GM19438 (cell line): ENCODE data around the gene ADGRD1.
"Not testable (repeated sequence)": the region's sequence is repeated elsewhere in the genome, so short reads cannot be mapped to it uniquely, and the experiment has no call there.

Experiments used
- ATAC-seq: cut with Tn5 transposase; IDR thresholded peaks from one replicate; pipeline ENCODE4 v1.9.1; 2021; ENCODE audit warnings: low read depth; ENCODE audit not compliant: unreplicated experiment

The ADGRD1 gene

GRCh38 chr12:130937063-130937462 lies 16.6 kb upstream of the ADGRD1 start:
- no peak for ATAC-seq

- not testable (repeated sequence) for ATAC-seq
These were observed 16.2 kb upstream of the ADGRD1 start for GRCh38 chr12:130937546-130937945.

DNA sequence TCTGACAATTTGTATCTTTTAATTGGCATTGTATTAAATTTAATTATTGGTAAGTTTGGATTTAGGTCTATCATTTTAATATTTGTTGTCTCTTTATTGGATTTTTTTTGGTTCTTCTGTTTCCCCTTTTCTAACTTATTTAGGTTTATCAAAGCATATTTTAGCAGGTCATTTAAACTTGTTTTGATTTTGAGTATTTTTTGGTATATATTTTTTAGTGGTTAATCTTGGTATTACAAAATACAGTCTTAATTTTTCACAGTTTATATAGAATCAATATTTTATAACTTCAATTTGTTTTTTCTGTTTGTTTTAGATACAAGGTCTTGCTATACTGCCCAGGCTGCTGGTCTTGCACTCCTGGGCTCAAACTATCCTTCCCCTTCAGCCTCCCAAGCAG lies 15.5 kb upstream of the ADGRD1 start:
- ATAC-seq = no peak

DNA sequence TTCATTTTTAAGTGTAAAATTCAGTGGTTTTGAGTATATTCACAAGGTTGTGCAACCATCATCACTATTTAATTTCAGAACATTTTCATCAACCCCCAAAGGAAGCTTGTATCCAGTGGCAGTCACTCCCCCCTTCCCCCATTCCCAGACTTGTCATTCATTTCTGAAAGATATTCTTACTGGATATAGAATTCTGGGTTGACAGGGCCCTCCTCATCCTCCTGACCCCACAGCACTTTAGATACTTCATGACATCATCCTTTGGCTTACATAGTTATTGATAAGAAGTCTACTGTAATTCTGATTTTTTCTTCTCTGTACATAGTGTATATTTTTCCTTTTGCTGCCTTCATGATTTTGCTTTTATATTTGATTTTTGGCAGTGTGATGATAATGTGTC lies 8.8 kb upstream of the ADGRD1 start:
- no peak for ATAC-seq

GRCh38 chr12:130945786-130946492 lies 7.8 kb upstream of the ADGRD1 start:
- ATAC-seq = no peak

- no peak for ATAC-seq
These were observed 6.6 kb upstream of the ADGRD1 start for GRCh38 chr12:130947028-130947613.

DNA sequence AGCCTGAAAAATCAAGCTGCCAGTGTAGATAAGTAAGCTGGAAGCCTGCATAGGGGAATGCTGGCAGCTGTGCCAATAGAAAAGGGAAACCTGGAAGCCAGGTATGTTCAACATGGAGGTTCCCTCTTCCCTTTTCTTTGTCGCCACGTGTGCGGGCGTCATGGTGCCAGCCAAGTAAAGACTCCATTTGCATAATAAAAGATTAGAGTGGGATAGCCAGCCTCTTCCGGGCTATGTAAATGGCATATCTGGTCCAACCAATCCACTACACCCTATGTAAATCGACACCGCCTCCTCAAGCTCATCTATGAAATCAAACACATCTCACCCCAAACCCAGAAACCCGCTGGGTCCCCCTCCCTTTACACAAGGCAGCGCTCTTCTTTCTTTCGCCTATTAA lies 5.6 kb upstream of the ADGRD1 start:
- ATAC-seq = no peak

- ATAC-seq = no peak
These were observed 5.0 kb upstream of the ADGRD1 start for GRCh38 chr12:130948751-130949150.

GRCh38 chr12:130949806-130950205 lies 3.9 kb upstream of the ADGRD1 start:
- ATAC-seq = no peak

- no peak for ATAC-seq
These were observed 2.1 kb upstream of the ADGRD1 start for GRCh38 chr12:130951636-130952035.

DNA sequence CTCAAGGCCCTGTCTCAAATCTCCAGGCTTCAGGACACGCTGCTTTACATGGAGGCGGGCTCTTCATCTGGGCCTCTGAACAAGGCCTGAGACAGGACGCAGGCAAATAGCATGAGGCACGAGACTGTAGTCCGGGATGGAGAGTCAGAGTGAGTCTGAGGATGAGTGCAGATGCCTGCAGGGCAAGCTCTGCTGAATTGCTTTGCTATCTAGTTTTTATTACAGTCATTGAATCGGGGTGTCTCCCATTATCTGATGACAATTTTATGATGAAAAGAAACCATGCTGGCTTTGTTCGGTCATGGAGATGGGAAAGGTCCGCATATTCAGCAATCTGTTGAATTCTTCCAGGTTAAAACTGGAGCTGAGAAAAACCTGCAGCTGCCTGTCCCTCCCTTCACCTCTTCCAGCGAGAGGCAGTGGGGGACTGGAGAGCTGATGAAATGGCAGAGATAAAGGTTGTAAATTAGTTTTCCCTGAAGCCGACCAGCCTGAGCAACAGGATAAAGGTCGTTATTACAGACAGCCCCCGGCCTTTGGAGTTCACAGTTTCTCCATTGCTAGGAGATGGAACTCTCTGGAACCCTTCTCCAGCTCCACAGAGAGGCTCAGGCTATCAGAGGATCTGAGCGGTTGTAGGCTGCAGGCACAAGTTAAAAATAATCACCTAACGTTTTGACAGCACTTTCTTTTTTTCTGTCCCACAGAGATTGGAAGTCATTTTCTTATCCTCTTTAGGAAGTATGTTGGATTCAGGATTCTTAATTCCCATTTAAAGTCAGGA lies 1.3 kb upstream of the ADGRD1 start:
- ATAC-seq = no peak

DNA sequence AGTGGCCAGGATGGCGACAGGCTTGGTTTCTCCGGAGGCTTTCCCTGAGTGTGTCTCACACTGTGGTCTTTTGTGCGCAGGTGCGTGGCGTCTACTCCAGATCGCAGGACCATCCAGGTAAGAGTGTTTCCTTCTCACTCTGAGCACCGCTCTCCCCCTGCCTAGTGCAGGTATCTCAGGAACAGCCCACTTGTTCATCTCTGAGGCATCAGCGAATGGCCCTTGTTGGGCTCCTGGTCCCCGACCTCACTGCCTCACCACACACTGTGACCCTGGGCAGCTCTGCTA lies 781 bp downstream of the ADGRD1 start:
- ATAC-seq = no peak

DNA sequence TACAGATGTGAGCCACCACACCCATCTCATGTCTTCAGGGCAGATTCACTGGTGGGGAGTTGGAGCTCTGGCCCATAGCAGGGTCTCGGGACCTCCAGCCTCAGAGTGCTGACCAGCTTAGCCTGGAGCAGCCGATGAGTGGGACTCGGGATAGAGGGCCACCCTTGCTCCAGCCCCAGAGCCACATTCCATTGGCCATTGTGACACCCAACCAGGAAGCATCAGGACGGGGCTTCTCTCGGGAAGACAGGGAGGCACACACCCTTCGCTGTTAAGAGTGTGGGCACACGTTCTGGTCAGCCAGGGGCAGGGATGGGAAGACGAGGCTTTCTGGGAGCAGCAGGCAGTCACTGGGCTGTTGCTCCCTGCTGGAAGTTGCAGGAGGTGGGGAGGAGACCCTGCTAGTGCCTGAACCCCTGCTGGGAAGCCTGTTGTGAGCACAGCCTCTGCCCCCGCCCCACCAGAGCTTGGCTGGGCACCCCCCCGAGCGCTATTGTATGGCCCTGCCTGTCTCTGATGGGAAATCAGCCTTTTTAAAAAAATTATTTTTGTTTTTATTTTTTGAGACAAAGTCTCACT lies 1.6 kb downstream of the ADGRD1 start:
- no peak for ATAC-seq

DNA sequence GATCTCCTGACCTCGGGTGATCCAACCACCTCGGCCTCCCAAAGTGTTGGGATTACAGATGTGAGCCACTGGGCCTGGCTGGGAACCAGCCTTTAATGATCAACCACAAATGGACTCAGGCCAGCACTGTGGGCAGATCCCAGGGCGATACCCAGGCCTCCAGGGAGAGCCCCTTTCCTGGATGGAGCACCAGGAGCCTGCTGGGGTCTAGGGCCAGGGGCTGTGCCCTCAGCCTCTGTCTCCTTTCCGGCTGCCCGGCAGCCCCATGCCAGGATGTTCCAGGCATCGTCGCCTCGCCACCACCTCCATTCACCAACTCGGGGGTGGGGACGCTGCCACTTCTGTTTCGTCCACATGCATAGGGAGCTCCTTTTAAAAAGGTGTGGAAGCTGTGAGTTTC lies 2.3 kb downstream of the ADGRD1 start:
- no peak for ATAC-seq

DNA sequence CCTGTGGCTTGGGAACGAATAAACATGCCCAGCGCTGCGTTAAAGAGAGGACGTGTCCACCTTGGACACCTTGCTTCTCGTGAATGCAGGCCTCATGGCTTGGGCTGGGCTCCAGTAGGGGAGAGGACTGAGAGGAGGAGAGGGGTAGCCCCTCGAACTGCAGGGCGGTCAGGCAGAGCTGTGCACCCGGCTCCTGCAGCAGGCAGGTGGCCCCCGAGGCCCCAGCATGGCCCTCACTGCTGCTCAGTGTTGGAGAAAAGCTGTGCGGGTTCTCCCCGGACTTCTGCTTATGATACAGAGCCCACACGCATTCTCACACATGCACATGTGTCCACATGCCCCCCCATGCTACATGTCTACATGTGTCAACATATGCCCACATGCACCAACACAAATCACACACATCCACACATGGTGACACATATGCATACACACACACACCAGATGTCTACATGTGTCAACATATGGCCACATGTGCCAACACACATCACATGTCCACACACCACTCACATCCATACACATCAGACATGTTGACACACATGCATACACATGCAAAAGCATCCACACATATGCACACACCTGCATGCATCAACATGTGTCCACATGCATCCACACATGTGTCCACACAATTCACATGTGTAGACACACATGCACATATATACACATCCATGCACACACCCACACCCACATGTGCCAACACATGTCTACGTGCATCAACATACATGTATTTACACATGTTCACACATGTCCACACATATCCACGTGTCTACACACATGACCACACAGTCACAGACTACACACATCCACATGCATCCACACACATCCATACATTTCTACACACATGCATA lies 3.0 kb downstream of the ADGRD1 start:
- no peak for ATAC-seq

DNA sequence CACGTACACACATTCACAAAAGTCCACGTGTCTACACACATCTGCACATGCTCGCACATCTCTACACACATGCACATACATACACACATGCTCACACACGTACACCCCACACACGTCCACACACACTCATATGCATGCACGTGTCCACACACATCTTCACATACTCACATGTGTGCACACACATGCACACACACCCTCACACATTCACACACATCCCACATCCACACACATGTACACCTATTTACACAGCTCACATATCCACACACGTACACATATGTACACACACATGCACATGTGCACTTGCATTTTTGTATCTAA lies 3.6 kb downstream of the ADGRD1 start:
- ATAC-seq = no peak

DNA sequence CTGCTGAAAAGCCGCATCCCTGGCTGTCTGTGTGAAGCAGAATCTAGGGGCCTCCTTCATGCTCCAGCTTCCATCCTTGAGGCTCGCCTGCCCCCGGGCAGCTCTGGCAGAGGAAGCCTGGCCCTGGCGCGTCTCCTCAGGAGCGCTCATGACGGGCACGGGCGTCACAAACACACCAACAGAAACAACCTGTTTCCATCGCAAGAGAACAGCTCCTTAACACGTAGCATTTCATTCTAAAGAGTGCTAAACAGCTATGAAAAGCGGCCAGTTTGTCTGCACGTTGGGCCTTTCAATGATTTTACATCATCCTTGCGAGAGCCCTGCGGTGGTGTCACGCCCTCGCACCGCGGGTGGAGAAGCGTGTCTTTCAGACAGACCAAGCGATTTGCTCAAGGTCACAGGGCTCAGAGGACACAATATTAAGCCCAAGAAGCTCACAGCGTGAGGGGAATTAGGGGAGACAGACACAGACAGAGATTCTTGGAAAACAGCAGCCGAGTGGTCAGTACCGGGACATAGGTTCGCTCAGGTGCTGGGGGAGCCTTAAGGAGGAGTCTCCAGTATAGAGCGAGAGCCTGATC lies 4.9 kb downstream of the ADGRD1 start:
- ATAC-seq = no peak

GRCh38 chr12:130959632-130960031 lies 5.9 kb downstream of the ADGRD1 start:
- no peak for ATAC-seq

DNA sequence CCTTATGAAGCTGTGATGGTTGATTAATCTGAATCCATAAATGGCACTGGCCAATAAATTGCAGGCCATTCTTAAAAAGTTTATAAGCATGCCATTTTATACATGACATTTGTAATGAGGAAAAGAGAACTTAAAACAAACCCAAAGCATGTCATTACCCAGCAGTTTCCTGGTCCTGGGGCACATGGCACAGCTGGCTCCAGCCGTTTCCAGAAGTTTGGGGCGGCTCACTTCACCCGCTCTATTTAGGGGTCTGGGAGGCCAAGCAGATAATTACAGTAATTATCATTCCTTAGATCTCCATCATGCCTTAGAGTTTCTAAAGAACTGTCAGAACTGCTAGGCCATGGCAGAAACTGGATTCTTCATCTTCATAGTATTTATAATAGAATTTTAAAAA lies 6.4 kb downstream of the ADGRD1 start:
- ATAC-seq = no peak

GRCh38 chr12:130960787-130961186 lies 7.1 kb downstream of the ADGRD1 start:
- ATAC-seq = no peak
